ENCODE results near the gene KIF26B.

The KIF26B gene

GRCh38 chr1:245537992-245538391, 383.2 kb downstream of the KIF26B start:
- DNase-seq (ENCODE audit: low read depth): no peak
- TF ChIP-seq, protein P1, sequence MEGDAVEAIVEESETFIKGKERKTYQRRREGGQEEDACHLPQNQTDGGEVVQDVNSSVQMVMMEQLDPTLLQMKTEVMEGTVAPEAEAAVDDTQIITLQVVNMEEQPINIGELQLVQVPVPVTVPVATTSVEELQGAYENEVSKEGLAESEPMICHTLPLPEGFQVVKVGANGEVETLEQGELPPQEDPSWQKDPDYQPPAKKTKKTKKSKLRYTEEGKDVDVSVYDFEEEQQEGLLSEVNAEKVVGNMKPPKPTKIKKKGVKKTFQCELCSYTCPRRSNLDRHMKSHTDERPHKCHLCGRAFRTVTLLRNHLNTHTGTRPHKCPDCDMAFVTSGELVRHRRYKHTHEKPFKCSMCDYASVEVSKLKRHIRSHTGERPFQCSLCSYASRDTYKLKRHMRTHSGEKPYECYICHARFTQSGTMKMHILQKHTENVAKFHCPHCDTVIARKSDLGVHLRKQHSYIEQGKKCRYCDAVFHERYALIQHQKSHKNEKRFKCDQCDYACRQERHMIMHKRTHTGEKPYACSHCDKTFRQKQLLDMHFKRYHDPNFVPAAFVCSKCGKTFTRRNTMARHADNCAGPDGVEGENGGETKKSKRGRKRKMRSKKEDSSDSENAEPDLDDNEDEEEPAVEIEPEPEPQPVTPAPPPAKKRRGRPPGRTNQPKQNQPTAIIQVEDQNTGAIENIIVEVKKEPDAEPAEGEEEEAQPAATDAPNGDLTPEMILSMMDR (IDR thresholded peaks at IDR 0.05; ENCODE audit: low read depth, low read length): no peak
- TF ChIP-seq, protein P2, sequence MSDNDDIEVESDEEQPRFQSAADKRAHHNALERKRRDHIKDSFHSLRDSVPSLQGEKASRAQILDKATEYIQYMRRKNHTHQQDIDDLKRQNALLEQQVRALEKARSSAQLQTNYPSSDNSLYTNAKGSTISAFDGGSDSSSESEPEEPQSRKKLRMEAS (IDR thresholded peaks at IDR 0.05; ENCODE audit: low read depth, low read length): no peak
- TF ChIP-seq MYC (IDR thresholded peaks at IDR 0.05; ENCODE audit: low read depth, low read length): no peak
- TF ChIP-seq POLR2A (IDR thresholded peaks at IDR 0.05; ENCODE audit: extremely low read depth, insufficient read length): no peak
- H3K4me3 ChIP-seq (ENCODE audit: low read depth, low read length): no peak overlapping the region

- TF ChIP-seq, protein P1 (IDR thresholded peaks at IDR 0.05; ENCODE audit: low read depth, low read length): no peak
- TF ChIP-seq MYC (IDR thresholded peaks at IDR 0.05; ENCODE audit: low read depth, low read length): no peak
- TF ChIP-seq POLR2A (IDR thresholded peaks at IDR 0.05; ENCODE audit: extremely low read depth, insufficient read length): no peak
- TF ChIP-seq, protein P2 (IDR thresholded peaks at IDR 0.05; ENCODE audit: low read depth, low read length): no peak
- no peak for DNase-seq (ENCODE audit: low read depth)
- H3K4me3 ChIP-seq (ENCODE audit: low read depth, low read length): no peak overlapping the region
These were observed 383.9 kb downstream of the KIF26B start for GRCh38 chr1:245538671-245539070.

- DNase-seq (ENCODE audit: low read depth): no peak
- no peak overlapping the region for H3K4me3 ChIP-seq (ENCODE audit: low read depth, low read length)
- no peak for TF ChIP-seq POLR2A (IDR thresholded peaks at IDR 0.05; ENCODE audit: extremely low read depth, insufficient read length)
- TF ChIP-seq, protein P1 (IDR thresholded peaks at IDR 0.05; ENCODE audit: low read depth, low read length): no peak
- TF ChIP-seq MYC (IDR thresholded peaks at IDR 0.05; ENCODE audit: low read depth, low read length): no peak
These were observed 386.6 kb downstream of the KIF26B start for GRCh38 chr1:245541369-245541768.

GRCh38 chr1:245542365-245542764, 387.6 kb downstream of the KIF26B start:
- DNase-seq (ENCODE audit: low read depth): no peak
- TF ChIP-seq, protein P2 (IDR thresholded peaks at IDR 0.05; ENCODE audit: low read depth, low read length): no peak
- no peak for TF ChIP-seq POLR2A (IDR thresholded peaks at IDR 0.05; ENCODE audit: extremely low read depth, insufficient read length)
- TF ChIP-seq MYC (IDR thresholded peaks at IDR 0.05; ENCODE audit: low read depth, low read length): no peak
- TF ChIP-seq, protein P1 (IDR thresholded peaks at IDR 0.05; ENCODE audit: low read depth, low read length): no peak
- no peak overlapping the region for H3K4me3 ChIP-seq (ENCODE audit: low read depth, low read length)

DNA sequence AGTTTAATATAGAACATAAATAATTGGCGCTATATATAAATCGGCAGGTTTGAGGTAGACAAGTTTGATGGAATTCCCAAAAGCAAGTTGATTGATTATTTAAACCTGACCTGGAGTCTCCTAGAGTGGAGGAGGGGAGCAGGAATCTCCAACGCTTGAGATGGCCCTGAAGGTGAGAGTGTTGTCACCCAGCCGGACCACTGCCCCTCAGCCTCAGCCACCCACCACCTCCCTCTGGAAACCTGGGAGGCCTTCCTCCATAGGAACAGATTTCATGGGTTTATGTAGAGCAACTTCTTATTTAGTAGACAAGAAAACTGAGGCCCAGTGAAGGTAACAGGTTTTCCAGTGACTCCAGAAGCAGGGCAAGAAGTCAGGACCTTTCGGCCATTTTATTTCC, 389.5 kb downstream of the KIF26B start:
- H3K4me3 ChIP-seq (ENCODE audit: low read depth, low read length): no peak overlapping the region
- DNase-seq (ENCODE audit: low read depth): no peak
- TF ChIP-seq POLR2A (IDR thresholded peaks at IDR 0.05; ENCODE audit: extremely low read depth, insufficient read length) (no peak), MYC (IDR thresholded peaks at IDR 0.05; ENCODE audit: low read depth, low read length) (no peak)
- TF ChIP-seq, protein P1 (IDR thresholded peaks at IDR 0.05; ENCODE audit: low read depth, low read length): no peak
- TF ChIP-seq, protein P2 (IDR thresholded peaks at IDR 0.05; ENCODE audit: low read depth, low read length): no peak

- no peak overlapping the region for H3K4me3 ChIP-seq (ENCODE audit: low read depth, low read length)
- no peak for DNase-seq (ENCODE audit: low read depth)
- TF ChIP-seq MYC (IDR thresholded peaks at IDR 0.05; ENCODE audit: low read depth, low read length): no peak
- no peak for TF ChIP-seq POLR2A (IDR thresholded peaks at IDR 0.05; ENCODE audit: extremely low read depth, insufficient read length)
- TF ChIP-seq, protein P2 (IDR thresholded peaks at IDR 0.05; ENCODE audit: low read depth, low read length): no peak
- TF ChIP-seq, protein P1 (IDR thresholded peaks at IDR 0.05; ENCODE audit: low read depth, low read length): no peak
These were observed 392.1 kb downstream of the KIF26B start for GRCh38 chr1:245546875-245547274.

Data from NB4 (cell line).